Prostate gland (tissue), 2 donors: ENCODE results near the gene DUSP15. TPM values are rescaled to one million over a fixed set of nuclear protein-coding genes. Genes with fewer than 3 reads are reported as not detected.

ENCODE experiments used
- DNase-seq: peaks from one replicate; pipeline ENCODE4 v3.0.0-alpha.2; 2019; ENCODE audit warnings: low spot score
- H3K27ac ChIP-seq, 2 donors: fragments of 200-600 bp; sonication (generic); 2 replicates each; pipeline ENCODE4 v1.5.1; 2017 to 2019
- H3K27me3 ChIP-seq: fragments of 200-600 bp; sonication (generic); replicated peaks from 2 replicates; pipeline ENCODE4 v1.5.1; 2019; ENCODE audit not compliant: insufficient read depth
- H3K36me3 ChIP-seq, 2 donors: fragments of 200-600 bp; sonication (generic); 1 replicate in 1 of 2; 2 replicates in 1 of 2; pipeline versions ENCODE4 v1.5.1 to v1.8.1; 2017 to 2019
- H3K4me1 ChIP-seq: fragments of 200-600 bp; sonication (generic); replicated peaks from 2 replicates; pipeline ENCODE4 v1.5.1; 2019
- H3K4me3 ChIP-seq, 2 donors: fragments of 200-600 bp; sonication (generic); 2 replicates each; pipeline ENCODE4 v1.5.1; 2017 to 2019
- H3K9me3 ChIP-seq: fragments of 200-600 bp; sonication (generic); 2 replicates; pipeline ENCODE4 v1.5.1; 2017
- POLR2A ChIP-seq: fragments of 450-650 bp; IDR thresholded peaks from one replicate; pipeline ENCODE4 v1.6.1; 2016; ENCODE audit warnings: antibody characterized with exemption, mild to moderate bottlenecking
- POLR2AphosphoS5 ChIP-seq: sonication (generic); formaldehyde crosslinking; IDR thresholded peaks from one replicate; pipeline ENCODE4 v1.6.1; 2017; ENCODE audit warnings: antibody characterized with exemption
- WGBS: methylation state at CpG from one replicate; pipeline ENCODE4 v1.1.5; 2018; 5-methylcytosine and 5-hydroxymethylcytosine counted together
- intact Hi-C: fragments of 100-400 bp; cut with DNase I; formaldehyde crosslinking; loops from one replicate; pipeline ENCODE4 v1.14.2; 2022
- total RNA-seq, 2 donors: library from RNA; depleted of rRNA; stranded (reverse); fragments of >200 nt; gene quantifications; one replicate each; pipeline ENCODE4 v1.1.0, GENCODE V29; 2016
- TF ChIP-seq, protein P1 (sequence below), 4 experiments: fragments of 200-600 bp in 2 of 4; fragments of 450-650 bp in 2 of 4; sonication (generic) in 2 of 4; IDR thresholded peaks; 1 replicate in 3 of 4; 2 replicates in 1 of 4; pipeline ENCODE4 v1.5.1; 2016 to 2019; ENCODE audit warnings: antibody characterized with exemption in 4 of 4, mild to moderate bottlenecking in 2 of 4, moderate library complexity in 2 of 4

The DUSP15 gene
- total RNA-seq, 2 donors from 2014 or later: 1.7 to 57.9 TPM

DNA sequence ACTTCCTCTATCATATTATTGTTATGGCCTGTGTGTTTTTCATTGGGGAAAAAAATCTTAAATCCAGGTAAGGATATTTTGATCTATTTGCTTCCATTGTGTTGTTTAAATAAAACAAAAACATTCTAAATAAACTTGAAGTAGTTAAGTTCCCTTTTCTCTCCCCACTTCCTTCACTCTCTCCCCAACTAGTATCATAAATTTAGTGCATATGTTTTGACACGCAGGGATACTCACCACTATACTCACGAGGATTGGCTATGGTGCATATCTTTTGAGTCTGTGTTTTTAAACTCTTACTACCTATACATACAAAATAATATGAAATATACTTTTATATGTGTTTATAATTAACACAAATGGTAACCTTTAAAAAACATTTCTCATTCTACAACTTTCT, 5.3 kb upstream of the DUSP15 start:
- intact Hi-C loops: no loop called here
- no peaks in the 10 kb centered on the region for H3K4me1 ChIP-seq
- H3K27ac ChIP-seq: no peak overlapping the region
- TF ChIP-seq POLR2A: no peak
- no peak for TF ChIP-seq POLR2AphosphoS5
- TF ChIP-seq, protein P1, sequence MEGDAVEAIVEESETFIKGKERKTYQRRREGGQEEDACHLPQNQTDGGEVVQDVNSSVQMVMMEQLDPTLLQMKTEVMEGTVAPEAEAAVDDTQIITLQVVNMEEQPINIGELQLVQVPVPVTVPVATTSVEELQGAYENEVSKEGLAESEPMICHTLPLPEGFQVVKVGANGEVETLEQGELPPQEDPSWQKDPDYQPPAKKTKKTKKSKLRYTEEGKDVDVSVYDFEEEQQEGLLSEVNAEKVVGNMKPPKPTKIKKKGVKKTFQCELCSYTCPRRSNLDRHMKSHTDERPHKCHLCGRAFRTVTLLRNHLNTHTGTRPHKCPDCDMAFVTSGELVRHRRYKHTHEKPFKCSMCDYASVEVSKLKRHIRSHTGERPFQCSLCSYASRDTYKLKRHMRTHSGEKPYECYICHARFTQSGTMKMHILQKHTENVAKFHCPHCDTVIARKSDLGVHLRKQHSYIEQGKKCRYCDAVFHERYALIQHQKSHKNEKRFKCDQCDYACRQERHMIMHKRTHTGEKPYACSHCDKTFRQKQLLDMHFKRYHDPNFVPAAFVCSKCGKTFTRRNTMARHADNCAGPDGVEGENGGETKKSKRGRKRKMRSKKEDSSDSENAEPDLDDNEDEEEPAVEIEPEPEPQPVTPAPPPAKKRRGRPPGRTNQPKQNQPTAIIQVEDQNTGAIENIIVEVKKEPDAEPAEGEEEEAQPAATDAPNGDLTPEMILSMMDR (IDR thresholded peaks at IDR 0.05): no peak
- H3K27me3 ChIP-seq: no peaks in the 10 kb centered on the region
- no peaks in the 10 kb centered on the region for H3K9me3 ChIP-seq
- DNase-seq: no peak
- 72% methylated on average over 2 of the region's 2 CpGs for WGBS
- no peak overlapping the region for H3K4me3 ChIP-seq
- no peaks in the 10 kb centered on the region for H3K36me3 ChIP-seq

DNA sequence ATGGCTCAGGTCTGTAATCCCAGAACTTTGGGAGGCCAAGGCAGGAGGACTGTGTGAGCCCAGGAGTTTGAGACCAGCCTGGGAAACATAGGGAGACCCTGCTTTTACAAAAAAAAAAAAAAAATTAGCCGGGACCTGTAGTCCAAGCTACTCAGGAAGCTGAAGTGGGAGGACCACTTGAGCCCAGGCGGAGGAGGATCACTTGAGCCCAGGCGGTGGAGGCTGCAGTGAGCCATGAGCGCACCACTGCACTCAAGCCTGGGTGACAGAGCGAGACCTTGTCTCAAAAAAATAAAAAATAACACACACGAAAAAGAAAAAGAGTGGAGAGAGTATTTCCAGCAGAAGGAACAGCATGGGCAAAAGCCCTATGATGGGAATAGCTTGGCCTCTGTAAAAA, 2.1 kb upstream of the DUSP15 start:
- TF ChIP-seq POLR2A (no peak), POLR2AphosphoS5 (no peak)
- TF ChIP-seq, protein P1 (IDR thresholded peaks at IDR 0.05): no peak
- 90% methylated on average over 6 of the region's 6 CpGs for WGBS
- DNase-seq: no peak
- Histone ChIP-seq H3K4me1 (peaks cover 3% of the 10 kb centered on the region), H3K27ac (no peak overlapping the region), H3K4me3 (no peak overlapping the region), H3K36me3 (no peaks in the 10 kb centered on the region), H3K9me3 (no peaks in the 10 kb centered on the region), H3K27me3 (no peaks in the 10 kb centered on the region)
- intact Hi-C loops: no loop called here

DNA sequence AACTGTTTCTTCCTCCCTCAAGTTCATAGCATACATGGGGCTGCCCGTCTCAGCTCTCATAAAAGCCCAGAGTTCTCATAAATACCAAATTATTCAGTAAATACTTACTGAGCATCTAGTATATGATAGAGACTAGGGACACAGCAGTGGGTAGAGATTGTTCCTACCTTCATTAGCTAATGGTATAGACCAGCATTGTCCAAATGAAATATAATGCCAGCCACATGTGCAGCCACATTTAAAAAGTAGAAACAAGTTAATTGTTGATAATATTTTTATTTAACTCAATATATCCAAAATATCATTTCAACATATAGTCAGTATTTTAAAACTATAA, 1.3 kb upstream of the DUSP15 start:
- no peaks in the 10 kb centered on the region for H3K9me3 ChIP-seq
- DNase-seq: no peak
- peaks cover 3% of the 10 kb centered on the region for H3K4me1 ChIP-seq
- intact Hi-C loops: no loop called here
- no peaks in the 10 kb centered on the region for H3K36me3 ChIP-seq
- H3K4me3 ChIP-seq: no peak overlapping the region
- WGBS: 89% methylated on average over 1 of the region's 1 CpG
- TF ChIP-seq POLR2A: no peak
- TF ChIP-seq, protein P1 (IDR thresholded peaks at IDR 0.05): no peak
- H3K27ac ChIP-seq: no peak overlapping the region
- no peaks in the 10 kb centered on the region for H3K27me3 ChIP-seq

DNA sequence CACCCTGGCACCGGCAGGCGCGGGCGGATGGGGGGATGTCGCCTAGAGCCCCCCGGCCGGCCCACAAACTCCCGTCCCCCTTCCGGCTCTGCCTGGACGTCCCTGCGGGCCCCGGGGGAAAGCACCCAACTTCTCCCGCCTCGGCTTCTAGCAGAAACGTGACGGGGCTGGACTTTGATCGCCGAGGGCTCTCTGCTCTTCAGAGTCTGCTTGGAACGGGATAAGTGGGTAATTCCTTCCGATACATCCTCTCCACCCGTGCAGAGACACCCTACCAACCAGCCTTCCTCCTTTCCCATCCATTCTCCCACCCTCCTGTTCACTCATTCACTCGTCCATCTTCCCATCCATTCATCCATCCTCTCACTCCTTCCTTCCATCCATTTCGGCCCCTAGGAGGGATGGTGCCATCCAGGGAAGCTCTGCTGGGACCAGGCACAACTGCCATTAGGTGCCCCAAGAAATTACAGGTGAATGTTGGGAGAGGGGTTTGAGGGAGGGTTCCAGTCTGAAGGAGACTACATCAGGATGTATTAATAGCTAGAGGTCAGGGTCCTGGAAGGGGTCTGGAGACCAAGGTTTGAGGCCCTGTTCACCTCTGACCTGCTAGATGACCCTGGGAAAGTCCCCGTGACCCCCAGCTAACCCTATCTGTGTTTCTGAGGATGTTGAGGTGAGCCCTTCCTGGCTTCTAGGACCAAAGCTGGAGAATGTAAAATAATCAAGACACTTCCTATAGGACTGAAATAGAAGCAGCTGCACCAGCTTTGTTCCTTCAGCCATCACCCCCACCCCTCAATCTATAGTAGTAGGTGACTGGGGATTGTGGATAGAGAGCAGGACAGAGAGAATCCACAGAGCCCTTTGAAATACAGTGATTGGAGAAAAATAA, 645 bp upstream of the DUSP15 start:
- WGBS: 7% methylated on average over 24 of the region's 24 CpGs
- H3K4me3 ChIP-seq: peak overlapping the region; percentile 68 to 76
- peak overlapping the region; percentile 66 to 67 for H3K27ac ChIP-seq
- H3K36me3 ChIP-seq: no peaks in the 10 kb centered on the region
- peaks cover 3% of the 10 kb centered on the region for H3K4me1 ChIP-seq
- H3K27me3 ChIP-seq: no peaks in the 10 kb centered on the region
- no peak for DNase-seq
- no peaks in the 10 kb centered on the region for H3K9me3 ChIP-seq
- TF ChIP-seq POLR2AphosphoS5: no peak
- TF ChIP-seq POLR2A: no peak
- TF ChIP-seq, protein P1 (IDR thresholded peaks at IDR 0.05): no peak
- intact Hi-C loops: no loop called here

DNA sequence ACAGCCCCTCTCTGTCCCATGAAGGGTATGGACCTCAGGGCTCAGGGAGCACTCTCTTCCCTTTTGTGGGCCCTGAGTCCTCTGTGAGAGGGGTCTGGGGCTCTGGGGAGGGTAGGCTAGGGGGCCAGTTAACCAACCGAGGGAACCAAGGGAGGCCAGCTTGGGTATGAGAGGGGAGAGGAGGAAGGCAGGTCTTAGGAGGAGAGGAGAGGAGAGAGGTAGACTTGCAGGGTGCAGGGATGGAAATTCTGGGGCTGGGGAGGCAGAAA, 720 bp downstream of the DUSP15 start:
- H3K27me3 ChIP-seq: no peaks in the 10 kb centered on the region
- peaks cover 3% of the 10 kb centered on the region for H3K4me1 ChIP-seq
- peak overlapping the region; percentile 68 to 76 for H3K4me3 ChIP-seq
- no peaks in the 10 kb centered on the region for H3K36me3 ChIP-seq
- no peaks in the 10 kb centered on the region for H3K9me3 ChIP-seq
- H3K27ac ChIP-seq: peak overlapping the region in 1 of 2 donors; percentile 67
- TF ChIP-seq, protein P1 (IDR thresholded peaks at IDR 0.05): no peak
- no peak for TF ChIP-seq POLR2AphosphoS5
- TF ChIP-seq POLR2A: no peak
- intact Hi-C loops: no loop called here
- DNase-seq: no peak
- WGBS: 0% methylated on average over 1 of the region's 1 CpG
